GM19372 (cell line): ENCODE results near the gene EMP2.
"Not testable (repeated sequence)": the region's sequence is repeated elsewhere in the genome, so short reads cannot be mapped to it uniquely, and the experiment has no call there.

Source experiments
- ATAC-seq: cut with Tn5 transposase; IDR thresholded peaks from one replicate; pipeline ENCODE4 v1.9.1; 2021; ENCODE audit warnings: mild to moderate bottlenecking, low read depth, moderate library complexity; ENCODE audit not compliant: unreplicated experiment

EMP2 gene

GRCh38 chr16:10579575-10579964 is 828 bp downstream of the EMP2 start:
- no peak for ATAC-seq

GRCh38 chr16:10578474-10579316 is 1.7 kb downstream of the EMP2 start:
- ATAC-seq, result no peak

GRCh38 chr16:10577305-10578202 is 2.8 kb downstream of the EMP2 start:
- ATAC-seq, result no peak

GRCh38 chr16:10576390-10577304 is 3.8 kb downstream of the EMP2 start:
- no peak for ATAC-seq

- ATAC-seq, result no peak
Measured at GRCh38 chr16:10575506-10576130, 4.8 kb downstream of the EMP2 start.

- ATAC-seq, result no peak
Measured at GRCh38 chr16:10572611-10573010, 7.8 kb downstream of the EMP2 start.

GRCh38 chr16:10571354-10571753 is 9.0 kb downstream of the EMP2 start:
- ATAC-seq, result no peak

GRCh38 chr16:10569621-10570020 is 10.8 kb downstream of the EMP2 start:
- no peak for ATAC-seq

- ATAC-seq, result no peak
Measured at GRCh38 chr16:10566613-10567012, 13.8 kb downstream of the EMP2 start.

- no peak for ATAC-seq
Measured at GRCh38 chr16:10565167-10565566, 15.2 kb downstream of the EMP2 start.

GRCh38 chr16:10564591-10564990 is 15.8 kb downstream of the EMP2 start:
- ATAC-seq, result no peak

- no peak for ATAC-seq
Measured at GRCh38 chr16:10562361-10562899, 18.0 kb downstream of the EMP2 start.

- no peak for ATAC-seq
Measured at GRCh38 chr16:10561425-10561824, 19.0 kb downstream of the EMP2 start.

GRCh38 chr16:10561001-10561400 is 19.4 kb downstream of the EMP2 start:
- ATAC-seq, result no peak

GRCh38 chr16:10559792-10560191 is 20.6 kb downstream of the EMP2 start:
- not testable (repeated sequence) for ATAC-seq

GRCh38 chr16:10558746-10559641 is 21.4 kb downstream of the EMP2 start:
- ATAC-seq, result no peak

- no peak for ATAC-seq
Measured at GRCh38 chr16:10558305-10558704, 22.1 kb downstream of the EMP2 start.

GRCh38 chr16:10557750-10558149 is 22.6 kb downstream of the EMP2 start:
- ATAC-seq, result no peak

GRCh38 chr16:10556236-10556635 is 24.2 kb downstream of the EMP2 start:
- no peak for ATAC-seq
